ENCODE measurements around the gene INAFM1. TPM values are rescaled to one million over a fixed set of nuclear protein-coding genes. Genes with fewer than 3 reads are reported as not detected.

The INAFM1 gene
- total and polyA plus RNA-seq, 5 donors from 2014 or later = 1.5 to 11.0 (median 2.6) TPM

DNA sequence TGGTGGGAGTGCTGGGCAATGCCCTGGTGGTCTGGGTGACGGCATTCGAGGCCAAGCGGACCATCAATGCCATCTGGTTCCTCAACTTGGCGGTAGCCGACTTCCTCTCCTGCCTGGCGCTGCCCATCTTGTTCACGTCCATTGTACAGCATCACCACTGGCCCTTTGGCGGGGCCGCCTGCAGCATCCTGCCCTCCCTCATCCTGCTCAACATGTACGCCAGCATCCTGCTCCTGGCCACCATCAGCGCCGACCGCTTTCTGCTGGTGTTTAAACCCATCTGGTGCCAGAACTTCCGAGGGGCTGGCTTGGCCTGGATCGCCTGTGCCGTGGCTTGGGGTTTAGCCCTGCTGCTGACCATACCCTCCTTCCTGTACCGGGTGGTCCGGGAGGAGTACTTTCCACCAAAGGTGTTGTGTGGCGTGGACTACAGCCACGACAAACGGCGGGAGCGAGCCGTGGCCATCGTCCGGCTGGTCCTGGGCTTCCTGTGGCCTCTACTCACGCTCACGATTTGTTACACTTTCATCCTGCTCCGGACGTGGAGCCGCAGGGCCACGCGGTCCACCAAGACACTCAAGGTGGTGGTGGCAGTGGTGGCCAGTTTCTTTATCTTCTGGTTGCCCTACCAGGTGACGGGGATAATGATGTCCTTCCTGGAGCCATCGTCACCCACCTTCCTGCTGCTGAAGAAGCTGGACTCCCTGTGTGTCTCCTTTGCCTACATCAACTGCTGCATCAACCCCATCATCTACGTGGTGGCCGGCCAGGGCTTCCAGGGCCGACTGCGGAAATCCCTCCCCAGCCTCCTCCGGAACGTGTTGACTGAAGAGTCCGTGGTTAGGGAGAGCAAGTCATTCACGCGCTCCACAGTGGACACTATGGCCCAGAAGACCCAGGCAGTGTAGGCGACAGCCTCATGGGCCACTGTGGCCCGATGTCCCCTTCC lies 45.5 kb downstream of the INAFM1 start:
- H3K9me3 ChIP-seq (ENCODE audit: control insufficient read depth in 2 of 2, low read length in 2 of 2) = no peaks in the 10 kb centered on the region
- no peak overlapping the region for H3K4me3 Mint-ChIP-seq
- no peak overlapping the region for H3K4me3 ChIP-seq (ENCODE audit: low read depth, low read length)
- ATAC-seq (ENCODE audit: low read depth in 2 of 2) = no peak
- no peaks in the 10 kb centered on the region for H3K27me3 ChIP-seq (ENCODE audit: control insufficient read depth, insufficient read depth, low read length)
- H3K27ac ChIP-seq (ENCODE audit: insufficient read depth, low read length, poor library complexity, severe bottlenecking) = no peak overlapping the region
- H3K4me1 ChIP-seq (ENCODE audit: control insufficient read depth, insufficient read depth, low read length, poor library complexity, severe bottlenecking) = no peaks in the 10 kb centered on the region
- no peaks in the 10 kb centered on the region for H3K36me3 Mint-ChIP-seq
- H3K9me3 Mint-ChIP-seq = peaks cover 0 to 3% (median 0%) of the 10 kb centered on the region in 7 donors
- no peaks in the 10 kb centered on the region for H3K4me1 Mint-ChIP-seq
- peaks cover 21% of the 10 kb centered on the region for H3K27me3 Mint-ChIP-seq
- no peak for DNase-seq
- no peaks in the 10 kb centered on the region for H3K36me3 ChIP-seq (ENCODE audit: control insufficient read depth, insufficient read depth, low read length)
- no peak overlapping the region for H3K27ac Mint-ChIP-seq

- H3K4me3 ChIP-seq (ENCODE audit: low read depth, low read length) = no peak overlapping the region
- H3K36me3 Mint-ChIP-seq = no peaks in the 10 kb centered on the region
- DNase-seq (no peak), ATAC-seq (ENCODE audit: low read depth in 2 of 2) (no peak)
- no peaks in the 10 kb centered on the region for H3K4me1 ChIP-seq (ENCODE audit: control insufficient read depth, insufficient read depth, low read length, poor library complexity, severe bottlenecking)
- no peak overlapping the region for H3K27ac ChIP-seq (ENCODE audit: insufficient read depth, low read length, poor library complexity, severe bottlenecking)
- H3K27ac Mint-ChIP-seq = peak overlapping the region in 1 of 3 donors; percentile 36
- no peaks in the 10 kb centered on the region for H3K4me1 Mint-ChIP-seq
- no peaks in the 10 kb centered on the region for H3K27me3 ChIP-seq (ENCODE audit: control insufficient read depth, insufficient read depth, low read length)
- peaks cover 27% of the 10 kb centered on the region for H3K27me3 Mint-ChIP-seq
- no peaks in the 10 kb centered on the region for H3K9me3 ChIP-seq (ENCODE audit: control insufficient read depth in 2 of 2, low read length in 2 of 2)
- peaks cover 0 to 3% (median 0%) of the 10 kb centered on the region in 7 donors for H3K9me3 Mint-ChIP-seq
- H3K36me3 ChIP-seq (ENCODE audit: control insufficient read depth, insufficient read depth, low read length) = no peaks in the 10 kb centered on the region
- H3K4me3 Mint-ChIP-seq = no peak overlapping the region
These were observed 46.9 kb downstream of the INAFM1 start for GRCh38 chr19:47321630-47322029.

DNA sequence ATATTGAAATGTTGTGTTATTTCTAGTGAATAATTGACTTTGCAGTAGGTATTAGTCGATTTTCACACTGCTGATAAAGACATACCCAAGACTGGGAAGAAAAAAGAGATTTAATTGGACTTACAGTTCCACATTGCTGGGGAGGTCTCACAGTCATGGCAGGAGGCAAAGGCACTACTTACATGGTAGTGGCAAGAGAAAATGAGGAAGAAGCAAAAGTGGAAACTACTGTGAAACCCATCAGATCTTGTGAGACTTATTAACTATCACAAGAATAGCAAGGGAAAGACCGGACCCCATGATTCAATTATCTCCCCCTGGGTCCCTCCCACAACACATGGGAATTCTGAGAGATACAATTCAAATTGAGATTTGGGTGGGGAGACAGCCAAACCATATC lies 47.4 kb downstream of the INAFM1 start:
- H3K4me1 Mint-ChIP-seq = no peaks in the 10 kb centered on the region
- no peak for ATAC-seq (ENCODE audit: low read depth in 2 of 2)
- no peak overlapping the region for H3K27ac ChIP-seq (ENCODE audit: insufficient read depth, low read length, poor library complexity, severe bottlenecking)

GRCh38 chr19:47323409-47323808 lies 48.7 kb downstream of the INAFM1 start:
- no peaks in the 10 kb centered on the region for H3K4me1 ChIP-seq (ENCODE audit: control insufficient read depth, insufficient read depth, low read length, poor library complexity, severe bottlenecking)
- no peak for DNase-seq

More for the DNA sequence above, 47.4 kb downstream of the INAFM1 start:
- peaks cover 27% of the 10 kb centered on the region for H3K27me3 Mint-ChIP-seq
- Histone ChIP-seq H3K36me3 (ENCODE audit: control insufficient read depth, insufficient read depth, low read length) (no peaks in the 10 kb centered on the region), H3K27me3 (ENCODE audit: control insufficient read depth, insufficient read depth, low read length) (no peaks in the 10 kb centered on the region), H3K9me3 (ENCODE audit: control insufficient read depth in 2 of 2, low read length in 2 of 2) (no peaks in the 10 kb centered on the region), H3K4me3 (ENCODE audit: low read depth, low read length) (no peak overlapping the region), H3K4me1 (ENCODE audit: control insufficient read depth, insufficient read depth, low read length, poor library complexity, severe bottlenecking) (no peaks in the 10 kb centered on the region)
- no peaks in the 10 kb centered on the region for H3K36me3 Mint-ChIP-seq
- no peak overlapping the region for H3K4me3 Mint-ChIP-seq
- DNase-seq = no peak
- H3K9me3 Mint-ChIP-seq = peaks cover 0 to 3% (median 0%) of the 10 kb centered on the region in 7 donors
- peak overlapping the region in 1 of 3 donors; percentile 36 for H3K27ac Mint-ChIP-seq

GRCh38 chr19:47323872-47324271 lies 49.2 kb downstream of the INAFM1 start:
- Mint-ChIP-seq H3K4me1 (no peaks in the 10 kb centered on the region), H3K4me3 (no peak overlapping the region), H3K9me3 (peaks cover 0 to 3% (median 0%) of the 10 kb centered on the region in 7 donors), H3K36me3 (no peaks in the 10 kb centered on the region), H3K27me3 (peaks cover 32% of the 10 kb centered on the region), H3K27ac (no peak overlapping the region)
- no peaks in the 10 kb centered on the region for H3K27me3 ChIP-seq (ENCODE audit: control insufficient read depth, insufficient read depth, low read length)
- no peaks in the 10 kb centered on the region for H3K4me1 ChIP-seq (ENCODE audit: control insufficient read depth, insufficient read depth, low read length, poor library complexity, severe bottlenecking)
- no peak overlapping the region for H3K4me3 ChIP-seq (ENCODE audit: low read depth, low read length)
- no peak overlapping the region for H3K27ac ChIP-seq (ENCODE audit: insufficient read depth, low read length, poor library complexity, severe bottlenecking)
- ATAC-seq (ENCODE audit: low read depth in 2 of 2) (no peak), DNase-seq (no peak)
- H3K36me3 ChIP-seq (ENCODE audit: control insufficient read depth, insufficient read depth, low read length) = no peaks in the 10 kb centered on the region
- H3K9me3 ChIP-seq (ENCODE audit: control insufficient read depth in 2 of 2, low read length in 2 of 2) = no peaks in the 10 kb centered on the region

More at GRCh38 chr19:47323409-47323808, 48.7 kb downstream of the INAFM1 start:
- Mint-ChIP-seq H3K27me3 (peaks cover 29% of the 10 kb centered on the region), H3K4me1 (no peaks in the 10 kb centered on the region), H3K36me3 (no peaks in the 10 kb centered on the region), H3K9me3 (peaks cover 0 to 3% (median 0%) of the 10 kb centered on the region in 7 donors), H3K4me3 (no peak overlapping the region), H3K27ac (no peak overlapping the region)
- Histone ChIP-seq H3K36me3 (ENCODE audit: control insufficient read depth, insufficient read depth, low read length) (no peaks in the 10 kb centered on the region), H3K27ac (ENCODE audit: insufficient read depth, low read length, poor library complexity, severe bottlenecking) (no peak overlapping the region), H3K27me3 (ENCODE audit: control insufficient read depth, insufficient read depth, low read length) (no peaks in the 10 kb centered on the region), H3K4me3 (ENCODE audit: low read depth, low read length) (no peak overlapping the region), H3K9me3 (ENCODE audit: control insufficient read depth in 2 of 2, low read length in 2 of 2) (no peaks in the 10 kb centered on the region)
- no peak for ATAC-seq (ENCODE audit: low read depth in 2 of 2)

DNA sequence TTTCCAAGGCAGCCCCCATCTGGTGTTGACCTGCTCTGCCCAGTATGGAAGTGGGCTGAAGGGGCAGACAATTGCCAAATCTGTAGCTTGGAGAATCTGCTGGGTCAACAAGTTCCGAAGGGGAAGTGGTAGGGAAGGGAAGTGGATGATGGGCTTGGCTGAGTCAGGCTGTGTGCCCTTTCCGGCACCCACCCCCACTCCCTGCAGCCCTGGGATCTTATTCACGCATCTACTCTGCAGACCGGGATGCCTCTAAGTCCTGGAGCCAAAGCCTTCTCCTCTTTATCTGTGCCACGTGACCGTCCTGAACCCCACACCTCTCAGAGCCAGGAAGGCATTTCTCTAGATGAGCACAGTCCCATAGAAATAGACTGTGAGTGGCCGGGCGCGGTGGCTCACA lies 49.8 kb downstream of the INAFM1 start:
- H3K4me1 ChIP-seq (ENCODE audit: control insufficient read depth, insufficient read depth, low read length, poor library complexity, severe bottlenecking) = no peaks in the 10 kb centered on the region
- no peak for ATAC-seq (ENCODE audit: low read depth in 2 of 2)

More for the DNA sequence above, 49.8 kb downstream of the INAFM1 start:
- peaks cover 32% of the 10 kb centered on the region for H3K27me3 Mint-ChIP-seq
- peaks cover 0 to 3% (median 0%) of the 10 kb centered on the region in 7 donors for H3K9me3 Mint-ChIP-seq
- no peak for DNase-seq
- H3K36me3 Mint-ChIP-seq = no peaks in the 10 kb centered on the region
- no peak overlapping the region for H3K27ac Mint-ChIP-seq
- no peaks in the 10 kb centered on the region for H3K9me3 ChIP-seq (ENCODE audit: control insufficient read depth in 2 of 2, low read length in 2 of 2)
- no peaks in the 10 kb centered on the region for H3K27me3 ChIP-seq (ENCODE audit: control insufficient read depth, insufficient read depth, low read length)
- no peak overlapping the region for H3K27ac ChIP-seq (ENCODE audit: insufficient read depth, low read length, poor library complexity, severe bottlenecking)
- no peaks in the 10 kb centered on the region for H3K4me1 Mint-ChIP-seq
- no peak overlapping the region for H3K4me3 ChIP-seq (ENCODE audit: low read depth, low read length)
- no peak overlapping the region for H3K4me3 Mint-ChIP-seq
- no peaks in the 10 kb centered on the region for H3K36me3 ChIP-seq (ENCODE audit: control insufficient read depth, insufficient read depth, low read length)

All from CD4-positive, CD25-positive, alpha-beta regulatory T cell (primary cell).